BLaER1 treated with 17β-estradiol and CSF1 and Interleukin-3, amounts not matched to agents 10 nM and 100 nM (cell line): Measurements from ENCODE around the gene TNF.

Source experiments
- H3K27ac ChIP-seq, 11 experiments: shearing (Covaris generic); formaldehyde crosslinking; 2 replicates each; pipeline ENCODE4 v1.8.1; 2022
- H3K27me3 ChIP-seq, 11 experiments: shearing (Covaris generic); formaldehyde crosslinking; 2 replicates each; pipeline ENCODE4 v1.8.1; 2022
- H3K36me3 ChIP-seq, 11 experiments: shearing (Covaris generic); formaldehyde crosslinking; 2 replicates each; pipeline ENCODE4 v1.8.1; 2022
- H3K4me1 ChIP-seq, 10 experiments: shearing (Covaris generic); formaldehyde crosslinking; 2 replicates each; pipeline ENCODE4 v1.8.1; 2022
- H3K4me2 ChIP-seq, 11 experiments: shearing (Covaris generic); formaldehyde crosslinking; 2 replicates each; pipeline ENCODE4 v1.8.1; 2022
- H3K4me3 ChIP-seq, 10 experiments: shearing (Covaris generic); formaldehyde crosslinking; 2 replicates each; pipeline ENCODE4 v1.8.1; 2022
- H3K9ac ChIP-seq, 11 experiments: shearing (Covaris generic); formaldehyde crosslinking; 2 replicates each; pipeline ENCODE4 v1.8.1; 2022
- H3K9me3 ChIP-seq, 11 experiments: shearing (Covaris generic); formaldehyde crosslinking; replicated peaks in 1 of 11; 2 replicates each; pipeline ENCODE4 v1.8.1; 2022
- H4K20me1 ChIP-seq, 11 experiments: shearing (Covaris generic); formaldehyde crosslinking; 2 replicates each; pipeline ENCODE4 v1.8.1; 2022
- Cebpa-rat ChIP-seq, 11 experiments: shearing (Covaris generic); IDR thresholded peaks; 2 replicates each; pipeline ENCODE4 v1.8.1; 2022

Gene TNF

GRCh38 chr6:31531771-31532643 lies 43.4 kb upstream of the TNF start:
- H3K36me3 ChIP-seq, result peaks cover 75 to 82% (median 77%) of the 10 kb centered on the region in 11 experiments
- H3K4me3 ChIP-seq, result no peak overlapping the region
- TF ChIP-seq Cebpa-rat (IDR thresholded peaks at IDR 0.05), result no peak
- no peaks in the 10 kb centered on the region for H3K27me3 ChIP-seq
- no peak overlapping the region for H3K9ac ChIP-seq
- no peak overlapping the region for H3K27ac ChIP-seq
- no peaks in the 10 kb centered on the region for H3K9me3 ChIP-seq
- peaks cover 0 to 31% (median 10%) of the 10 kb centered on the region in 10 experiments; a peak in 12 of 20 replicates for H3K4me1 ChIP-seq
- no peak overlapping the region for H3K4me2 ChIP-seq
- H4K20me1 ChIP-seq, result peaks cover 75 to 97% (median 86%) of the 10 kb centered on the region in 11 experiments

- H3K36me3 ChIP-seq, result peaks cover 83 to 90% (median 85%) of the 10 kb centered on the region in 11 experiments
- H3K4me2 ChIP-seq, result no peak overlapping the region
- TF ChIP-seq Cebpa-rat (IDR thresholded peaks at IDR 0.05), result no peak
- H3K9me3 ChIP-seq, result no peaks in the 10 kb centered on the region
- H3K4me1 ChIP-seq, result peaks cover 0 to 38% (median 13%) of the 10 kb centered on the region in 10 experiments; a peak in 12 of 20 replicates
- no peak overlapping the region for H3K4me3 ChIP-seq
- no peaks in the 10 kb centered on the region for H3K27me3 ChIP-seq
- H3K27ac ChIP-seq, result no peak overlapping the region
- H4K20me1 ChIP-seq, result peaks cover 83 to 100% (median 92%) of the 10 kb centered on the region in 11 experiments
- H3K9ac ChIP-seq, result no peak overlapping the region
These were observed 42.5 kb upstream of the TNF start for GRCh38 chr6:31532644-31533454.

- H3K27ac ChIP-seq, result no peak overlapping the region
- H3K9me3 ChIP-seq, result no peaks in the 10 kb centered on the region
- H4K20me1 ChIP-seq, result peaks cover 89 to 100% (median 97%) of the 10 kb centered on the region in 11 experiments
- TF ChIP-seq Cebpa-rat (IDR thresholded peaks at IDR 0.05), result no peak
- H3K4me3 ChIP-seq, result no peak overlapping the region
- peaks cover 4 to 44% (median 17%) of the 10 kb centered on the region in 10 experiments for H3K4me1 ChIP-seq
- no peaks in the 10 kb centered on the region for H3K27me3 ChIP-seq
- no peak overlapping the region for H3K4me2 ChIP-seq
- H3K36me3 ChIP-seq, result peaks cover 89 to 96% (median 91%) of the 10 kb centered on the region in 11 experiments
- peak overlapping the region in 1 of 11 experiments; percentile 60; a peak in 1 of 22 replicates for H3K9ac ChIP-seq
These were observed 41.9 kb upstream of the TNF start for GRCh38 chr6:31533455-31533841.

GRCh38 chr6:31534011-31534410 lies 41.4 kb upstream of the TNF start:
- H4K20me1 ChIP-seq, result peaks cover 95 to 100% (median 99%) of the 10 kb centered on the region in 11 experiments

GRCh38 chr6:31534521-31535040 lies 40.8 kb upstream of the TNF start:
- Histone ChIP-seq H4K20me1 (peaks cover 96 to 100% (median 99%) of the 10 kb centered on the region in 11 experiments), H3K27me3 (no peaks in the 10 kb centered on the region), H3K9ac (peak overlapping the region in 3 of 11 experiments; percentile 1 to 19 (median 5); a peak in 1 of 22 replicates), H3K27ac (no peak overlapping the region), H3K9me3 (no peaks in the 10 kb centered on the region), H3K36me3 (peaks cover 98 to 100% (median 99%) of the 10 kb centered on the region in 11 experiments), H3K4me3 (no peak overlapping the region), H3K4me1 (peaks cover 15 to 56% (median 29%) of the 10 kb centered on the region in 10 experiments), H3K4me2 (no peak overlapping the region; a peak in 1 of 22 replicates)
- no peak for TF ChIP-seq Cebpa-rat (IDR thresholded peaks at IDR 0.05)

More at GRCh38 chr6:31534011-31534410, 41.4 kb upstream of the TNF start:
- Histone ChIP-seq H3K27ac (no peak overlapping the region), H3K36me3 (peaks cover 95 to 100% (median 97%) of the 10 kb centered on the region in 11 experiments), H3K4me3 (no peak overlapping the region), H3K4me1 (peaks cover 9 to 50% (median 23%) of the 10 kb centered on the region in 10 experiments), H3K27me3 (no peaks in the 10 kb centered on the region), H3K9ac (peak overlapping the region in 3 of 11 experiments; percentile 1 to 60 (median 17); a peak in 3 of 22 replicates), H3K4me2 (no peak overlapping the region), H3K9me3 (no peaks in the 10 kb centered on the region)
- no peak for TF ChIP-seq Cebpa-rat (IDR thresholded peaks at IDR 0.05)

DNA sequence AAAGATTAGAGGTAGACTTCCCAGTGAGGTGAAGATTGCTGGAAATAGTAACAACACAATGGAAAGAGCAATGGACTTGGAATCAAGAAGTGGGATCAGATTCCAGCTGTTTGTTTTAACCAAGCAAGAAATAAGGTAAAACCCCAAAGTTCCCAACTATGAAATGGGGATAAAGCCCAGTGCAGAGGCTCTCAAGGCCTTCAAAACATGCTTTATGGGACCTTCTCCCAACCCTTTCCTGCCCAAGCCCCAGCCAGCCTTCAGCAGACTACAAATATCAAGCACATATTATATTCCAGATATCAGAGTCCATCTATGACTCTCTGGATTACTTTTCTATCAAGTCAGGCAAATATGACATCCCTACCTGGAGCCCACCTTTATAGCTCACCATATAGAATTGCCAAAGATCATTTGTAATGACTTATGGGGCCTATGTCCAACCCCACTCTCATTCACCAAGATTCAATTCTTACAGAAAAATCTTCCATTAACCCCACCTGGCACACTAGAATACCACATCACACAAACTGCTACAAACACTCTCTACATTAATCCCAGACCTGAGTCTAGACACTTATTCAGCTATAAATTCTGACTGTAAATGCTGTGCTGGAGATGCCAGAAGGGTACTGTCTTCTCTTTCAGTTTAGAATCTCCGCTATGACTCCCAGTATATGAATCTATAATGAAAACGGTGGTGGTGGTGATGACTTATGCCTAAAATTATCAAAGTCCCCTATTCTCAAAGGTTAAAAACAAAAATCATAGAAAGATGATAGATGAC lies 39.6 kb upstream of the TNF start:
- H3K4me3 ChIP-seq, result no peak overlapping the region
- no peak overlapping the region for H3K27ac ChIP-seq
- H3K4me2 ChIP-seq, result peak overlapping the region in 1 of 11 experiments; percentile 91; a peak in 1 of 22 replicates
- H3K9me3 ChIP-seq, result no peaks in the 10 kb centered on the region
- peaks cover 26 to 64% (median 38%) of the 10 kb centered on the region in 10 experiments for H3K4me1 ChIP-seq
- TF ChIP-seq Cebpa-rat (IDR thresholded peaks at IDR 0.05), result no peak
- H3K9ac ChIP-seq, result peak overlapping the region in 4 of 11 experiments; percentile 3 to 33 (median 17); a peak in 8 of 22 replicates
- peaks cover 97 to 100% (median 99%) of the 10 kb centered on the region in 11 experiments for H3K36me3 ChIP-seq
- no peaks in the 10 kb centered on the region for H3K27me3 ChIP-seq
- peaks cover 98 to 100% (median 100%) of the 10 kb centered on the region in 11 experiments for H4K20me1 ChIP-seq

GRCh38 chr6:31538805-31539400 lies 36.5 kb upstream of the TNF start:
- Histone ChIP-seq H3K4me2 (peak overlapping the region; percentile 91 to 99 (median 98)), H3K36me3 (peaks cover 67 to 72% (median 69%) of the 10 kb centered on the region in 11 experiments), H4K20me1 (peaks cover 72 to 75% (median 73%) of the 10 kb centered on the region in 11 experiments), H3K9me3 (no peaks in the 10 kb centered on the region), H3K4me1 (peaks cover 39 to 77% (median 48%) of the 10 kb centered on the region in 10 experiments), H3K9ac (peak overlapping the region; percentile 91 to 99 (median 96)), H3K4me3 (peak overlapping the region; percentile 74 to 91 (median 86); a peak in 19 of 20 replicates), H3K27me3 (no peaks in the 10 kb centered on the region), H3K27ac (peak overlapping the region in 1 of 11 experiments; percentile 1; a peak in 1 of 22 replicates)
- no peak for TF ChIP-seq Cebpa-rat (IDR thresholded peaks at IDR 0.05)
